Measurements from ENCODE around the gene UGT1A4.

UGT1A4 gene

DNA sequence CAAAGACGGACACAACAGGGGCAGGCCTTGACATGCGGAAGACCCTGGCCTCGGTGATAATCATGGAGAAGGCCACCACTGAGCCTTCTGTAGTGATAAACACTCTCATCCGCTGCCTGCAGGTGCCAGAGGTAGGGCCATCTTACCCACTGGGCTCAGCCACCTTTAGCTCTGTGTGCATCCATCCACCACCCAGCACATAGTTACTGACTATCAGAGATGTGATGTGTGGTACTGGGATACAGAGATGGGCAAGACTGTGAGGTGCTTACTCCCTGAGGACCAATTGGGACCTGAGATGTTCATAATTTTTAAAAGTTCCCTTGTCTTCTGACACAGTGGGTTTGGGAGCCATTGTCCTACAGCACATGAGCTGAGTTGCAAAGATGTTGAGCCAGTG lies 61.2 kb downstream of the UGT1A4 start:
- DNase-seq (ENCODE audit: low read depth in 1 of 2, low spot score in 1 of 2) = no peak

- DNase-seq (ENCODE audit: low read depth in 1 of 2, low spot score in 1 of 2) = no peak
Observed at GRCh38 chr2:233780771-233781170, 62.2 kb downstream of the UGT1A4 start.

DNA sequence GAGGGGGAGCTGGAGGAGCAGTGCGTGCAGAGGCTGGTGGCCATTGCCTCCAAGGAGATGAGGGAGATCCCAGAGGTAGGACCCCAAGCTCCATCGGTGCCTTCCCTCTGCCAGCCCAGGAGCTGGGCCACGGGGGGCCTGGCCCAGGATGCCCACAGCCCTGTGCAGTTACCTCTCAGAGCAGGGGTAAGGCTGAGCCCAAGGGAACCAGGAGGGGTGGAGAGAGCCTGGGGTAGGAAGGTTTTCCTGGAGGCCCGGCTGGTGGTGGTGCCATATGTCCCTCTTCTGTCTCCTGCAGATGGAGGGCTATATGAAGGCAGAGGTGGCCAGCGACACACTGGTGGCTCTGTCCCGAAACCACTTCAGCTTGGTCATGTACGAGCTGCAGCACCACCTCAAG lies 71.0 kb downstream of the UGT1A4 start:
- no peak for DNase-seq (ENCODE audit: low read depth in 1 of 2, low spot score in 1 of 2)

- no peak for DNase-seq (ENCODE audit: low read depth in 1 of 2, low spot score in 1 of 2)
Observed at GRCh38 chr2:233791151-233791882, 72.8 kb downstream of the UGT1A4 start.

DNA sequence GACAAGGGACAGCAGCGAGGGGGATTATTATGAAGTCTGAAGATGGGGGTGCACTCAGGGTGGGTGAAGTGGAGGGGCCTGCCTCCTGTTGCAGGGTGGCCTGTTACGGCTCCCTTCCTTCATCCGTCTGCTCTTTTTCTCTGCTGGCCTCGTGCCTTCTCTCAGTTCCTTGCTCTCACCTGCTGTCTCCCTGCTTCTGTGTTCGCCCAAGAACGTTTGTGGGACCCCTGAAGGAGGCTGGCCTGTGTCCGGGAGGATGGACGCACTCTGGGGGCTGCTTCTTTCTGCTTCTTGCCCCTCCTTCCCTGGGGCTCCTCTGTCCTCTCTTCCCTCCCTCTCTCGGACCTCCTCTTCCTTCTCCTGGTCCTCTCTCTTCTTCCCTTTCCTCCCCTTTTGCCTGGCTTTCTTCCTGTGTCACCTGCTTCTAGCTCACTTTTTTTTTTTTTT lies 73.4 kb downstream of the UGT1A4 start:
- no peak for DNase-seq (ENCODE audit: low read depth in 1 of 2, low spot score in 1 of 2)

DNA sequence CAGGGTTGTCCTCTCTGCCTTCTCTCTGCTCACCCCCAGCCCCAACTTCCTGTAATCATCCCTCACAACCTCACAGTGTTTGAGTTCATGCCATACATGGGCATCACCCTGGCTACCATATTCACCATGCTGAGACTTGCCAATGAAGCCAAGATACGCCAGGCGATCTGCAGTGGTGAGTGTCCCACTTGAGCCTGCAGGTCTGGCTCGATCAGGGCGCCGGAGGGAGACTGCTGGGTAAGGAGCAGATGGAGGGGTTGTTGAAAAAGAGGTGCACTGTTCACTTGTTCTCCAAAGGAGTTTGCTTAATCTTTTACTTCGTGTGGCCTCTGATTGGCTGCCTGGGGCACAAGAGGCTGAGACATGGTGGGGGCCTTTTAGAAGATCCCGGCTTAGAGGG lies 74.2 kb downstream of the UGT1A4 start:
- no peak for DNase-seq (ENCODE audit: low read depth in 1 of 2, low spot score in 1 of 2)

DNA sequence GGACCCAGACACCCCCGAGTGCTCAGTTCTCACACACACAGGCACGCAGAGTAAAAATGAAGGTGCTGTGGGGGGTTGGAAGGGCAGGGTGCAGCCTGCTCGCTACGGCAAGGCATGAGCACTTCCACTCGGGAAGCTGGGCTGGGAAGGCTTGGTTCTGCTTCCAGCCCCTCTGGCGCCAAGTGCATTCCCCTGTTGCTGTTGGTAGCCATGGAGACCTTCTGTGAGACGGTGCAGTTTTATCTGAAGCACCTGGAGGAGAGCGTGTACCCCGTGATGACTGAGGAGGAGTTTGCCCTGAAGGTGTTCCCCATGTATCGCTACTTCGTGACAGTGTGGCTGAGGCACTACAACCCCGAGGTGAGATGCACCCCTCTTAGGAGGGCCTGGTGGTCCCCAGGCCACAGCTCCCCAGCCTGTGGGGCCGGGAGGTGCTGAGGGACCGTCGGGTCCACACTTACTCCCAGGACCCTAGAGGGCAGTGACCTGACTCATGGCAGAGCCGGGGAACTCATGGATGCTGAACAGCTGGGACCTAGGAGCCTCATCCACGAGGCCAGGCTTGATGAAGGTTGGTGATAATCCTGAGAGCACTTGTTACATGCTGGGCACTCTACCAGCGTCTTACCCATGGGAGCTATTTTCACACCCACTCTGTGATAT lies 75.1 kb downstream of the UGT1A4 start:
- DNase-seq (ENCODE audit: low read depth in 1 of 2, low spot score in 1 of 2) = no peak

DNA sequence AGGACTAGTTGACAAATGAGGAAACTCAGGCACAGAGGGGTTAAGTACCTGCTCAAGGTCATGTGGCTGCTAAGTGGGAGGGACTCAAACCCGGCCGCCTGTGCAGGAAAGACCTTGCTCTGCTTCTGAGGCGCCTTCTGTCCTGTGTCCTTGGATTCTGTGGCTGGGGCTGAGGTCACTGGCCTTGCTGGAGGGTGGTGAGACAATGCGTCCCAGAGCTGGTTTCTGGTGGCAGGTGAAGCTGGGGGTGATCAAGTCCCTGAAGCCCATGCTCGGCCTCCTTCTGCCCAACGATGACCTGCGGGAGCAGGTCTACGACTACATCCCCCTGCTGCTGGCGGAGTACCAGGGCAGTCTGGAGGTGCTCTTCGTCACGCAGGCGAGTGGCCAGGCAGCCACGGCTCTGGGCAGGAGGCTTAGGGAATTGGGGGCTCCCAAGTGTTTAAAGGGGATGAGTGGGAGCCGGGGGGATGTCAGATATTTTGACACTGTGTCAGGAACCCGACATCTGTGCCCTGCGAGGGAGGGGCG lies 75.7 kb downstream of the UGT1A4 start:
- no peak for DNase-seq (ENCODE audit: low read depth in 1 of 2, low spot score in 1 of 2)

DNA sequence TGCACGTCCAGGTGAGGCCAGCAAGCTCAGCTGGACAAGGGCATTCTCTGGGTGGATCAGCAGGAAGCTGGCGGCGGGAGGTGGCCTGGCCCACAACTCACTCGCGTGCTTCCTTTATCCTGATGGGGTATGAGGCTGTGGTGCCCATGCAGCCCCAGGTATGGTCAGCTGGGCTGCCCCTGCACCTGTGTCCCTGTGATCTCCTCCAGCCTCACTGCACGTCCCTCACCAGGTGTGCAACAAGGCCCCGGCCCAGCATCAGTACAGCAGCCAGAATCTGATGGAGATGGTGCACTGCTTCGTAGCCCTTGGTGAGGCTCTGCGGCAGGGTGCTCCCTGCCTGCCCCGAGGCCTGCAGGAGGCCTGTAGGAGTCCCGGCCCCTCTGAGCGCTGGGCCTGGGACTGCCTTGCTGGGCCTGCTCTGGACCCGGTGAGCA lies 77.2 kb downstream of the UGT1A4 start:
- DNase-seq (ENCODE audit: low read depth in 1 of 2, low spot score in 1 of 2) = no peak

GRCh38 chr2:233796254-233796653 lies 77.7 kb downstream of the UGT1A4 start:
- no peak for DNase-seq (ENCODE audit: low read depth in 1 of 2, low spot score in 1 of 2)

DNA sequence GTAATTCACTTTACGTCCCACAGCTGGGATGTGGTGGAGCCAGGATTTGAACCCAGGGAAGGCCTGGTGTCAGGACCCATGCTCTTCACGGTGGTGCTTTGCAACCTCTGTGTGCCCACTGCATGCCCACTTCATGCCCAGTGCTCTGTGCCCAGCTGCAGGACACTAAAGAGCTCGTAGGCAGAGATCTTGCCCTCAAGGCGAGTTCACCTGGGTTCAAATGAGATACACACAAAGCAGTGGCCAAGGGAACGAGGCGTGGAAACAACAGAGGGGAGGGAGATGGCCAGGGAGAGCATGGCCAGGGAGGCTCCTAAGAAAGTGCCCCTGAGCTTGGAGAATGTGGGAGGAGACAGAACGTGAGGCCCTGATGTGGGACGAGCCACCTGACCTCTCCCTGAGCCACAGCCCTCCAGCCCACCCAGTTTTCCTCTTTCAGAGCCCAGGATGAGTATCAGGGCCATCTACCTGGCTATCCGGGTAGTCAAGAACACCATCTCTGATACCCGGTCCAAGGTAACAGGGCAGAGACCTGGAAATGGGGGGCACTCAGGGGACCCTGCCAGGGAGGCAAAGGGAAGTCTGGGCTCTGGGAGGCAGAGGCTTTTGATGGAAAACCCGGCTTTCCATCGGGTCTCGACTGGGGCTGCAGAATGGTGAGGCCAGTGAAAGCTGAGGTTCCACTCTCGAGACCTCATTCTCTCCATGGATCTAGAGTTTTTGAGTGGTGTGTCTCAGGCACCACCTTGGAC lies 80.0 kb downstream of the UGT1A4 start:
- DNase-seq (ENCODE audit: low read depth in 1 of 2, low spot score in 1 of 2) = no peak

GRCh38 chr2:233799087-233799665 lies 80.6 kb downstream of the UGT1A4 start:
- no peak for DNase-seq (ENCODE audit: low read depth in 1 of 2, low spot score in 1 of 2)

DNA sequence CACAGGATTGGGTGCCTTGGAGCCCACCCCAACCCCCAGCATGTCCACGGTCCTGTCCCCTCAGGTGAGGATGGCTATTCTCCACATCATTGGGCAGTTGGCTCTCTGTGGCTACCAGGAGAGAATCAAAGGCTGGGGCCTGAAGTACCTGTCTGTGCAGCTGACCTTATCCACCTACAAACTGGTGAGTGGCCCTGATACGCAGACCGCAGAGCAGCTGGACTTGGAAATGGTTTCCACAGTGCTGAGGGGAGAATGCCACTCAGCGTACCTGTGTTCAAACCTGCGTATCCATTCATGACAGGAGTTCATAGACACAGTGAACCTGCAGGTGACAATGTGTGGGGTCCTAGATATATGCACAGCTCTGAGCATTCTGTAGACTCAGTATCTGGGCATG lies 81.2 kb downstream of the UGT1A4 start:
- no peak for DNase-seq (ENCODE audit: low read depth in 1 of 2, low spot score in 1 of 2)

DNA sequence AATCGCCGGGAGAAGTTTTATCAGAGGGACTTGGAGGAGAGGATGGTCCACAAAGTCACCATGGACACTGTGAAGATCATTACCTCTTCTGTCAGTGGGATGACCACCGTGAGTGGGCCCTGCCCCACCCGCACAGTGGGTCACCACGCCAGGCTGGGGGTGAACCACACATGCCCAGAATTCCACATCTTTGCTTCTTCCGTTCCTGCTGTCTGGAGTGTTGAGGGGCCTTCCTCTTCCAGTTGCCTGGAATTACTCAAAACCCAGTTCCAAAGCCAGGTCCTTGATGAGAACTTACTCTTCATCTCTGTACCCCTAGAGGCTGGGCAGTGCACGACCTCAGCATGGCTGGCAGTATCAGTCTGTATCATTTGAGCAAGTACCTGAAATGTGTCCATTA lies 81.7 kb downstream of the UGT1A4 start:
- no peak for DNase-seq (ENCODE audit: low read depth in 1 of 2, low spot score in 1 of 2)

DNA sequence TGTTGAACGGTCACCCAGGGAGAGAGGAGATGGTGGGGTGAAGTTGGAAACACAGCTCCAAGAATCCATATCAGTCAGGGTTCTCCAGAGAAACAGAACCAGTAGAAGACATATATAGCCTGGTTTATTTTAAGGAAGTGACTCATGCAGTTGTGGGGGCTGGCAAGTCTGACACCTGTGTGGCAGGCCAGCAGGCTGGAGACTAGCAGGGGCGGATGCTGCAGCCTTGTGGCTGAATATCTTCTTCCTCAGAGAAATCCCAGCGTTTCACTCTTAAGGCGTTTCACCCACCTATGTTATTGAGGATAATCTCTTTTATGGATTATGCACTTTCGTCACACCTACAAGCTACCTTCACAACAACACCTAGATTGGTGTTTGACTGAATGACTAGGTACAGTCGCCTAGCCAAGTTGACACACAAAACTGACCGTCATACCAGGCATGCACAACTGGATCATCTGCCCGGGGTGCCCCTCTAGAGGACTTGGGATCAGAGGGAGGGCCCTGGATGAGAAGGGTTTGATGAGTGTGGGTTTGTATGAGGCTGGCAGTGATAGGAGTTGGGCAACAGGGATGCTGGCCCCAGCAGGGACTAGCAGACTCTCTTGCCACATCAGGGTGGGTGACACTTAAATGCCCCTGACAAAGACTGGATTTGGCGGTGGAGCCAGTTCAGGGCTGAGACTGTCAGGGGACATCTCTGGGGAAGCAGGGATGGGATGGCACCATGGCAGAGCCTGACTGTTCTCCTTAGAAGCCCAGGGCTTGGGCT lies 83.0 kb downstream of the UGT1A4 start:
- no peak for DNase-seq (ENCODE audit: low read depth in 1 of 2, low spot score in 1 of 2)

GRCh38 chr2:233802132-233802815 lies 83.7 kb downstream of the UGT1A4 start:
- no peak for DNase-seq (ENCODE audit: low read depth in 1 of 2, low spot score in 1 of 2)

- DNase-seq (ENCODE audit: low read depth in 1 of 2, low spot score in 1 of 2) = no peak
Observed at GRCh38 chr2:233803292-233803911, 84.9 kb downstream of the UGT1A4 start.

DNA sequence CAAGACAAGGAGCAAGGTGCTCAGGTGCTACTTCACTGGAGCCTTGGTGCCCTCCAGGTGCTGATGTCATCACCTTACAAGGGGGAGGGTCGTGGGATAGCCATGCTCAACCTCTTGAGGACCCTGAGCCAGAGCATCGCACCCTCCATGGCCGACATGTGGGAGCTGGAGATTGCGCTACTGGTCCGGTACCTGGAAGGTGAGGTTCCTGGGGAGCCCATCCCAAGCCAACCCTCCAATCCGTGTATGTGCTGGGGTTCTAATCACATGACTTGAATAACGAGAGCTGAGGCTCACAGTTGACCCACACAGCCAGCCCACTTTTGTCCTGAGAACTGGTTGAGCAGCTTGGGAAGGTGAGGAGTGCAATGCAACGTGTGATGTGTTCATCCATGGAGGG lies 85.5 kb downstream of the UGT1A4 start:
- DNase-seq (ENCODE audit: low read depth in 1 of 2, low spot score in 1 of 2) = no peak

- DNase-seq (ENCODE audit: low read depth in 1 of 2, low spot score in 1 of 2) = no peak
Observed at GRCh38 chr2:233807215-233807865, 88.8 kb downstream of the UGT1A4 start.

Measured in stimulated activated CD4-positive, alpha-beta T cell treated with anti-CD3 and anti-CD28 coated beads, Interleukin-15, amount 100 ng/mL, for 1 hour (primary cell).